Naive thymus-derived CD4-positive, alpha-beta T cell (primary cell): ENCODE measurements around the gene ELOB. TPM values are rescaled to one million over a fixed set of nuclear protein-coding genes. Genes with fewer than 3 reads are reported as not detected.

ENCODE experiments used
- ATAC-seq: fragments of 150-1000 bp; cut with Tn5 transposase; 2 replicates; pipeline ENCODE4 v1.10.0; 2021; ENCODE audit warnings: mild to moderate bottlenecking, moderate library complexity
- CTCF ChIA-PET: fragments of 350-600 bp; sonication (Branson Sonifier 250); formaldehyde crosslinking; loops from one replicate; lab custom pipeline; 2021; ENCODE audit warnings: antibody characterized with exemption; lab: Charles Lee
- POLR2A ChIA-PET: fragments of 350-600 bp; sonication (Branson Sonifier 250); formaldehyde crosslinking; loops from one replicate; lab custom pipeline; 2021; ENCODE audit warnings: antibody characterized with exemption, inconsistent platforms; lab: Charles Lee
- DNase-seq, 9 donors: peaks; one replicate each; pipeline versions ENCODE4 v3.0.0 to v3.0.0-alpha.2; 2020 to 2022; ENCODE audit warnings: mixed read lengths in 1 of 9
- H3K27ac ChIP-seq: one replicate; pipeline ENCODE4 v1.7.0; 2013; ENCODE audit warnings: mild to moderate bottlenecking, low read depth, low read length, moderate library complexity
- H3K27me3 ChIP-seq, 2 donors: one replicate each; pipeline ENCODE4 v1.7.0; 2013; ENCODE audit warnings: low read length in 2 of 2, mild to moderate bottlenecking in 2 of 2, moderate library complexity in 2 of 2; ENCODE audit not compliant: control insufficient read depth in 2 of 2, insufficient read depth in 2 of 2
- H3K36me3 ChIP-seq, 3 experiments: 1 replicate in 2 of 3; 2 replicates in 1 of 3; pipeline ENCODE4 v1.7.0; 2013; ENCODE audit warnings: low read length in 3 of 3, mild to moderate bottlenecking in 3 of 3, moderate library complexity in 1 of 3; ENCODE audit not compliant: insufficient read depth in 3 of 3, control insufficient read depth in 2 of 3
- H3K4me1 ChIP-seq, 2 donors: one replicate each; pipeline ENCODE4 v1.7.0; 2013; ENCODE audit warnings: low read length in 2 of 2, mild to moderate bottlenecking in 2 of 2, moderate library complexity in 1 of 2; ENCODE audit not compliant: control insufficient read depth in 2 of 2, insufficient read depth in 2 of 2
- H3K4me3 ChIP-seq: 2 replicates; pipeline ENCODE4 v1.7.0; 2013; ENCODE audit warnings: mild to moderate bottlenecking, low read length
- H3K9me3 ChIP-seq, 3 experiments: 1 replicate in 2 of 3; 2 replicates in 1 of 3; pipeline ENCODE4 v1.7.0; 2013; ENCODE audit warnings: low read length in 3 of 3; ENCODE audit not compliant: control insufficient read depth in 2 of 3
- H3K27ac Mint-ChIP-seq, 9 donors: one replicate each; pipeline ENCODE4 v1.8.0; 2020 to 2022; ENCODE audit warnings: mixed read lengths in 9 of 9, mild to moderate bottlenecking in 8 of 9, moderate library complexity in 5 of 9, inconsistent platforms in 2 of 9
- H3K27me3 Mint-ChIP-seq, 5 donors: one replicate each; pipeline ENCODE4 v1.8.0; 2021 to 2022; ENCODE audit warnings: mixed read lengths in 5 of 5, mild to moderate bottlenecking in 1 of 5
- H3K36me3 Mint-ChIP-seq, 5 donors: one replicate each; pipeline ENCODE4 v1.8.0; 2020 to 2022; ENCODE audit warnings: mixed read lengths in 5 of 5, mild to moderate bottlenecking in 3 of 5, inconsistent platforms in 1 of 5
- H3K4me1 Mint-ChIP-seq, 7 donors: one replicate each; pipeline ENCODE4 v1.8.0; 2020 to 2022; ENCODE audit warnings: mixed read lengths in 7 of 7, mild to moderate bottlenecking in 3 of 7, inconsistent platforms in 1 of 7
- H3K4me3 Mint-ChIP-seq, 10 donors: one replicate each; pipeline ENCODE4 v1.8.0; 2020 to 2022; ENCODE audit warnings: mild to moderate bottlenecking in 10 of 10, mixed read lengths in 10 of 10, moderate library complexity in 6 of 10, inconsistent platforms in 2 of 10
- H3K9me3 Mint-ChIP-seq, 11 donors: one replicate each; pipeline ENCODE4 v1.8.0; 2020 to 2022; ENCODE audit warnings: mixed read lengths in 11 of 11, mild to moderate bottlenecking in 4 of 11, inconsistent platforms in 1 of 11, moderate library complexity in 1 of 11
- intact Hi-C, 2 donors: fragments of 100-400 bp; cut with micrococcal nuclease; formaldehyde crosslinking; loops; one replicate each; pipeline ENCODE4 v1.15.1; 2023
- polyA plus RNA-seq, 2 donors: library from polyadenylated mRNA; unstranded; fragments of 300-500 nt; fragmentation: Illumina TruSeq; gene quantifications; one replicate each; pipeline ENCODE4 v1.2.3, GENCODE V29; 2021
- total RNA-seq, 6 experiments: library from RNA in 5 of 6; stranded (reverse) in 5 of 6; gene quantifications; 1 replicate in 5 of 6; 2 replicates in 1 of 6; pipeline ENCODE4 v1.2.3 and lab custom pipeline; 2021 to 2026

Gene ELOB
- total and polyA plus RNA-seq, 7 experiments from 2014 or later = 65.3 to 252 (median 127) TPM

- Mint-ChIP-seq H3K27me3 (peaks cover 7 to 25% (median 11%) of the 10 kb centered on the region in 5 donors), H3K36me3 (peaks cover 0 to 5% (median 0%) of the 10 kb centered on the region in 5 donors), H3K4me1 (peaks cover 0 to 1% (median 0%) of the 10 kb centered on the region in 7 donors), H3K4me3 (no peak overlapping the region), H3K9me3 (peaks cover 0 to 11% (median 4%) of the 10 kb centered on the region in 11 donors), H3K27ac (no peak overlapping the region)
- Histone ChIP-seq H3K36me3 (no peaks in the 10 kb centered on the region), H3K27ac (no peak overlapping the region), H3K27me3 (no peaks in the 10 kb centered on the region), H3K4me3 (no peak overlapping the region), H3K9me3 (no peaks in the 10 kb centered on the region), H3K4me1 (no peaks in the 10 kb centered on the region)
- ATAC-seq (no peak), DNase-seq (no peak)
- intact Hi-C loops = no loop called here
- POLR2A ChIA-PET = no interaction called here
- CTCF ChIA-PET = no interaction called here
These were observed 34.8 kb upstream of the ELOB start for GRCh38 chr16:2811703-2812471.

- ChIA-PET POLR2A (no interaction called here), CTCF (no interaction called here)
- Mint-ChIP-seq H3K27ac (no peak overlapping the region), H3K27me3 (peaks cover 7 to 28% (median 11%) of the 10 kb centered on the region in 5 donors), H3K4me3 (no peak overlapping the region), H3K36me3 (peaks cover 0 to 5% (median 0%) of the 10 kb centered on the region in 5 donors), H3K9me3 (peaks cover 0 to 11% (median 4%) of the 10 kb centered on the region in 11 donors), H3K4me1 (peaks cover 0 to 1% (median 0%) of the 10 kb centered on the region in 7 donors)
- Histone ChIP-seq H3K36me3 (no peaks in the 10 kb centered on the region), H3K27ac (no peak overlapping the region), H3K4me3 (no peak overlapping the region), H3K27me3 (no peaks in the 10 kb centered on the region), H3K4me1 (no peaks in the 10 kb centered on the region), H3K9me3 (no peaks in the 10 kb centered on the region)
- DNase-seq (no peak), ATAC-seq (no peak)
- intact Hi-C loops = no loop called here
These were observed 33.6 kb upstream of the ELOB start for GRCh38 chr16:2810651-2811050.

- H3K4me3 Mint-ChIP-seq = no peak overlapping the region
- H3K4me3 ChIP-seq = no peak overlapping the region
- H3K27ac ChIP-seq = no peak overlapping the region
- peaks cover 0 to 15% (median 6%) of the 10 kb centered on the region in 11 donors for H3K9me3 Mint-ChIP-seq
- no peaks in the 10 kb centered on the region for H3K27me3 ChIP-seq
- H3K4me1 ChIP-seq = no peaks in the 10 kb centered on the region
- ATAC-seq = no peak
- H3K27me3 Mint-ChIP-seq = peaks cover 7 to 32% (median 17%) of the 10 kb centered on the region in 5 donors
- no peak overlapping the region for H3K27ac Mint-ChIP-seq
- H3K9me3 ChIP-seq = peaks cover 0 to 6% (median 0%) of the 10 kb centered on the region in 3 experiments
- peaks cover 0 to 1% (median 0%) of the 10 kb centered on the region in 7 donors for H3K4me1 Mint-ChIP-seq
- H3K36me3 Mint-ChIP-seq = peaks cover 0 to 5% (median 0%) of the 10 kb centered on the region in 5 donors
- ChIA-PET POLR2A (no interaction called here), CTCF (no interaction called here)
- intact Hi-C loops = no loop called here
- H3K36me3 ChIP-seq = no peaks in the 10 kb centered on the region
- DNase-seq = no peak
These were observed 32.2 kb upstream of the ELOB start for GRCh38 chr16:2809149-2809760.

- H3K36me3 ChIP-seq = no peaks in the 10 kb centered on the region
- intact Hi-C loops = no loop called here
- Mint-ChIP-seq H3K36me3 (peaks cover 0 to 11% (median 3%) of the 10 kb centered on the region in 5 donors), H3K4me1 (peaks cover 0 to under 1% (median 0%) of the 10 kb centered on the region in 7 donors), H3K27ac (no peak overlapping the region), H3K9me3 (peaks cover 0 to 24% (median 11%) of the 10 kb centered on the region in 11 donors), H3K27me3 (peaks cover 7 to 29% (median 18%) of the 10 kb centered on the region in 5 donors), H3K4me3 (no peak overlapping the region)
- no peaks in the 10 kb centered on the region for H3K27me3 ChIP-seq
- ChIA-PET POLR2A (no interaction called here), CTCF (no interaction called here)
- no peak for DNase-seq
- no peaks in the 10 kb centered on the region for H3K4me1 ChIP-seq
- no peak for ATAC-seq
- H3K9me3 ChIP-seq = peaks cover 0 to 13% (median 0%) of the 10 kb centered on the region in 3 experiments
- H3K27ac ChIP-seq = no peak overlapping the region
- H3K4me3 ChIP-seq = no peak overlapping the region
These were observed 31.1 kb upstream of the ELOB start for GRCh38 chr16:2808181-2808580.

- H3K36me3 ChIP-seq = no peaks in the 10 kb centered on the region
- H3K4me3 ChIP-seq = no peak overlapping the region
- ATAC-seq = no peak
- peaks cover 0 to 13% (median 0%) of the 10 kb centered on the region in 3 experiments for H3K9me3 ChIP-seq
- POLR2A ChIA-PET = no interaction called here
- Mint-ChIP-seq H3K4me1 (peaks cover 0 to 2% (median 0%) of the 10 kb centered on the region in 7 donors), H3K9me3 (peaks cover 0 to 29% (median 12%) of the 10 kb centered on the region in 11 donors), H3K27ac (no peak overlapping the region), H3K4me3 (no peak overlapping the region), H3K27me3 (peaks cover 7 to 26% (median 21%) of the 10 kb centered on the region in 5 donors), H3K36me3 (peaks cover 0 to 14% (median 3%) of the 10 kb centered on the region in 5 donors)
- no peaks in the 10 kb centered on the region for H3K4me1 ChIP-seq
- intact Hi-C loops = no loop called here
- no peak overlapping the region for H3K27ac ChIP-seq
- CTCF ChIA-PET = no interaction called here
- no peak for DNase-seq
- H3K27me3 ChIP-seq = no peaks in the 10 kb centered on the region
These were observed 29.2 kb upstream of the ELOB start for GRCh38 chr16:2806286-2806685.

- H3K27me3 ChIP-seq = no peaks in the 10 kb centered on the region
- H3K4me3 ChIP-seq = no peak overlapping the region
- H3K36me3 ChIP-seq = no peaks in the 10 kb centered on the region
- H3K4me1 ChIP-seq = no peaks in the 10 kb centered on the region
- Mint-ChIP-seq H3K4me1 (peaks cover 0 to 2% (median 0%) of the 10 kb centered on the region in 7 donors), H3K27ac (no peak overlapping the region), H3K4me3 (no peak overlapping the region), H3K9me3 (peaks cover 0 to 29% (median 12%) of the 10 kb centered on the region in 11 donors), H3K27me3 (peaks cover 7 to 21% (median 18%) of the 10 kb centered on the region in 5 donors), H3K36me3 (peaks cover 0 to 14% (median 3%) of the 10 kb centered on the region in 5 donors)
- no peak for ATAC-seq
- intact Hi-C loops = no loop called here
- ChIA-PET CTCF (no interaction called here), POLR2A (no interaction called here)
- H3K9me3 ChIP-seq = peaks cover 0 to 13% (median 0%) of the 10 kb centered on the region in 3 experiments
- DNase-seq = no peak
- no peak overlapping the region for H3K27ac ChIP-seq
These were observed 27.6 kb upstream of the ELOB start for GRCh38 chr16:2804728-2805127.
